SHP77 treated with DMSO at 0.1 percent for 48 hours (cell line): Measurements from ENCODE around the gene ACE.
A peak's percentile ranks its signal among the peaks of the same experiment; 100 is the strongest.

ENCODE experiments used
- DNase-seq: peaks from one replicate; lab custom pipeline; 2025; lab: John Stamatoyannopoulos, UW

ACE gene

GRCh38 chr17:63474586-63475460, 2.0 kb upstream of the ACE start:
- no peak for DNase-seq

DNA sequence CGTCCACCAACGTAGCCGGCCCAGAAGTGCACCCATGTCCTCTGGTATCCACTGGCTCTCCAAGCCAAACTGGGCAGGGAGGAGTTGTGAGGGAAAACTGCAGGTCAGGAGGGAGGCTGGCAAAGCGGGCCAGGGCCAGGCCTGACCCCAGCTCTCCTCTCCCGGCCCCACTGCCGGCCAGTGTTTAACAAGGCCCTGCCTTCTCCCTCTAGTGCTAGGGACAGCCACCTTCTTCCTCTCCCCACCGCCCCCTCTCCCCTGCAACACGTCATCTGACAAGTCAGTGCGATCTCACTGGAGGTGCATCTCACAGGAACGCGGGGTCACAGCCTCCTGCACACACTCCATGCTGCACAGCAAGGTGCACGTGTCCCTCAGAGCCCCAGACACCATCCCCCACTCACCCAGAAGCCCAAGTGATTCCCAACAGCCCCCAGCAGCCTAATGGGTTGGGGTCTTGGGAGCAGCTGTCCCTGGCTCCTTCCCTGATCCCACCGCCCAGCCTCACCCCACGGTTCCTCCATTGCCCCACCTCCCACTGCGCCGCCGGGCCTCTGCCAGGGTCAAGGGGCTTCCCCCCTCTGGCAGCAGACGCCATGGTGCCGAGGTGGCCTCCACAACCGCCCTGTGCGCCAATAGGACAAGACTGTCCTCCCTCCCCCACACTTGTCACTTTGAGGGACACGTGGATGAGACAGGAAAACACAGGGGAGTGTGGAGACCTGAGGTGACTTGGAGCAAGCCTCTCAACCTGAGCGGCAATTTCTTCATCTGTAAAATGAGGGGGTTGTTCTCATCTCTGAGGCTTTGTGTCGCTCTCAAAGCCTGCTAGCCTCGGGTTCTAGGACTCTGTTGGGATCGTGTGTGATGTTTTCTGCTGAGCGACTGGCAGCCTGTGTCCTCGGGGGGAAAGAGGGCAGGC, 1.1 kb upstream of the ACE start:
- DNase-seq = no peak

GRCh38 chr17:63476459-63476853, 405 bp upstream of the ACE start:
- no peak for DNase-seq

GRCh38 chr17:63477480-63478440, 899 bp downstream of the ACE start:
- no peak for DNase-seq

GRCh38 chr17:63478814-63479494, 2.1 kb downstream of the ACE start:
- peak; percentile 58 for DNase-seq

DNA sequence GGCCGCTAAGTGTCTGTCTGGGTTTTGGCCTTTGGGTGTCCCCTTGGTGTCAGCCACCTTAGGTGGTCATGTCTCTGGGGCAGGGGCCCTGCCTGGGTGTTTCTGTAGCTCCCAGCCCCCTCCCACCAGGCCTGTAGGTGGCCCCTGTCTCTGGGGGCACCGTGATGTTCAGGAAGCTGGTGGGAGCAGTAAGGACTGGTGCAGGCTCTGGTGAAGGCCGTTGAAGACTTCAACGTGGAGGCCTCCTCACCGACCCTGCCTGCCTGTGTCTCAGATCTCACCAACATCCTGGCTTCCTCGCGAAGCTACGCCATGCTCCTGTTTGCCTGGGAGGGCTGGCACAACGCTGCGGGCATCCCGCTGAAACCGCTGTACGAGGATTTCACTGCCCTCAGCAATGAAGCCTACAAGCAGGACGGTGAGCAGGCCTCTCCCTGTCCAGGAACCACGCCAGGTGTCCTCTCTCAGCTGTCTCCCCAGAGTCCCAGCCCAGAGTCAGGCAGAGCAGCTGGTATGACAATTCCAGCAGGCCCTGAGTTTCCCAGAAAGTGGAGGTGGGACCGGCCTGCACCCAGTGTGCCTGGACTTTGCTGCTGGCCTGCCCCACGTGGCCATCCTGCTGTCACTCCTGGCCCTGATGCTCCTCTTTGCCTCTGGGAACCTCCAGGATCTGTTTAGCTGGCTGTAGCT, 2.8 kb downstream of the ACE start:
- DNase-seq = peak; percentile 8

GRCh38 chr17:63480192-63480784, 3.4 kb downstream of the ACE start:
- no peak for DNase-seq

DNA sequence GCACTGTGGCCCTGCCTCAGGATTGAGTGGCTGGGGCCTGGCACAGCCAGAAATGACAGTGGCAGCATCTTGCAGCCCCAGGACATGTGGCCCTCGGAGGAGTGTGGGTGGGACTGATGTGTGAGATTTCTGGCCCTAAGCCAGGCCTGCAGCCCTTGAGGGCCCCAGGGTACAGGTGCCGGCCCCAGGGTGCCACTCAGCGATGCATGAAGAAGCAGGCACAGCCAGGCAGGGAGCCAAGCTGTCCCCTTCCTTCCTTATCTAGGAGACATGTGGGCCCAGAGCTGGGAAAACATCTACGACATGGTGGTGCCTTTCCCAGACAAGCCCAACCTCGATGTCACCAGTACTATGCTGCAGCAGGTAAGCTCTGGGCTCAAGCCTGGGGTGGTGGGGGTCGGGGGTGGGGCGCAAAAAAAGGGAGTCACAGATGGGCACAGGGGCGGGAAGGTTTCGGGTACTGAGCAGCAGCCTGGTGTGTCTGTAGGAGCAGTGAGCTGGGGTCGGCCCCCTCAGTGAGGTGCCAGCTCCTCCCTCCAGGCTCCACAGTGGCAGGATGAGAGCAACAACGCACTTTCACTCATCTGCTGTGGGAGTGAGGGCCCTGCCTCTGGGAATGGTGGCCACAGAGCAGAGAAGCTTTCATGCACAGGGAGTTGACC, 4.1 kb downstream of the ACE start:
- DNase-seq = no peak

DNA sequence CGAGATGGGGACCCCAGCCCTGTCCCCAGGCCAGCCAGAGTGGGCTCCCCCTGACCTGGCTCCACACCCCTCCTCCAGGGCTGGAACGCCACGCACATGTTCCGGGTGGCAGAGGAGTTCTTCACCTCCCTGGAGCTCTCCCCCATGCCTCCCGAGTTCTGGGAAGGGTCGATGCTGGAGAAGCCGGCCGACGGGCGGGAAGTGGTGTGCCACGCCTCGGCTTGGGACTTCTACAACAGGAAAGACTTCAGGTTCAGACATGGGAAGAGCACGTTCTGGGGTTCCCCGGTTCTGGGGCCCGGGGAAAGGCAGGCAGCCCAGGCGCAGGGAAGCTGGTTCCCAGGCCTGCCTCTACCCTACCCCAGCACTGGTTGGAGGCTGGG, 4.6 kb downstream of the ACE start:
- no peak for DNase-seq

- no peak for DNase-seq
These were observed 5.6 kb downstream of the ACE start for GRCh38 chr17:63482509-63482908.

DNA sequence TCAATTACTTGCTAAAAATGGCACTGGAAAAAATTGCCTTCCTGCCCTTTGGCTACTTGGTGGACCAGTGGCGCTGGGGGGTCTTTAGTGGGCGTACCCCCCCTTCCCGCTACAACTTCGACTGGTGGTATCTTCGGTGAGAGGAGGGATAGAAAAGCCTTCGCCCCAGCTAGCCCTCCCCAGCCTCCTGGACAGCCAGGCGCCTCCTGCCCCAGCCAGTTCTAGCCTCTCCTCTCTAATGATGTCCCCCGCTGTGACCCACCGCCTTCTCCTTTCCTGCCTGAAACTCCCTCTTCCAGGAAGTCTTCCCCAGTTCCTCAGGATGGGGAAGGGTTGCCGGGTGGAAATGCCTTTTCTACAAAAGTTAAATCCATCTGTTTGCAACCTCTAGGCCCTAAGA, 6.2 kb downstream of the ACE start:
- no peak for DNase-seq

DNA sequence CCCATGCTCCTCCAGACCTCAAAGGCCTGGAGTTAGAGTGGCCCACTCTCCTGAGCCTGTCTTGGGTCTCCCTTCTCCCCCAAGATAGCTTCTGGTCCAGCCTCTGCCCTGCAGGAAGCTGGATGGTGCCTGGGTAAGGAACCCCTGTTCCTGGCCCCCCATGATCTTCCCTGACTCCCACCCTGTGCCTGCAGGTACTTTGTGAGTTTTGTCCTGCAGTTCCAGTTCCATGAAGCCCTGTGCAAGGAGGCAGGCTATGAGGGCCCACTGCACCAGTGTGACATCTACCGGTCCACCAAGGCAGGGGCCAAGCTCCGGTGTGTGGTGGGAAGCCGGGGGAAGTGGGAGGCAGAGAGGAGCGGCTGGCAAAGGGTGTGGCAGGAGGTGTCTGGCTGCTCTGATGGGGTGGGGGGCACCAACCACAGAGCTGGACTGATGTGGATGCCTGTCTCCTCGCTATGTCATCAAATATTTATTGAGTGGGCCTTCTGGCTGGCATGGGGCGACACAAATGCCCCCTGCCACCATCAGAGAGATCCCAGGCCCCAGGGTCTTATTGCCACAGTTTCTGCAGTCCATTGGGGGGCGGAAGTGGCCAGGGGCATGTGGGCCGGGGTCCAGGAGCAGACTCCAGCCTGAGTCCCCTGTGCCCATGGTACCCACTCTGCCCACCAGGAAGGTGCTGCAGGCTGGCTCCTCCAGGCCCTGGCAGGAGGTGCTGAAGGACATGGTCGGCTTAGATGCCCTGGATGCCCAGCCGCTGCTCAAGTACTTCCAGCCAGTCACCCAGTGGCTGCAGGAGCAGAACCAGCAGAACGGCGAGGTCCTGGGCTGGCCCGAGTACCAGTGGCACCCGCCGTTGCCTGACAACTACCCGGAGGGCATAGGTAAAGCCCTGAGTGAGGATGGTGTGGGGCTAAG, 7.1 kb downstream of the ACE start:
- DNase-seq = no peak

GRCh38 chr17:63486317-63487013, 9.6 kb downstream of the ACE start:
- no peak for DNase-seq

GRCh38 chr17:63487014-63487339, 10.1 kb downstream of the ACE start:
- no peak for DNase-seq

DNA sequence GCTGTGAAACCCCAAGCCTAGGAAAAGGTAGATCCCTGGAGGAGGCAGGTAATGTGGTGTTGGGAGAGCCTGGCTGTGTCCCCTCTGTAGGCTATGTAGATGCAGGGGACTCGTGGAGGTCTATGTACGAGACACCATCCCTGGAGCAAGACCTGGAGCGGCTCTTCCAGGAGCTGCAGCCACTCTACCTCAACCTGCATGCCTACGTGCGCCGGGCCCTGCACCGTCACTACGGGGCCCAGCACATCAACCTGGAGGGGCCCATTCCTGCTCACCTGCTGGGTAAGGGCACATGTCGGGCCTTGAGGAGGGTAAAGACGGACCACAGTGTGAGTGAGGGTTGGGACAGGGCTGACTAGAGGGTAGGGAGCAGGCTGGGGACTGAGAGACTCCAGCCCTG, 12.0 kb downstream of the ACE start:
- DNase-seq = no peak

DNA sequence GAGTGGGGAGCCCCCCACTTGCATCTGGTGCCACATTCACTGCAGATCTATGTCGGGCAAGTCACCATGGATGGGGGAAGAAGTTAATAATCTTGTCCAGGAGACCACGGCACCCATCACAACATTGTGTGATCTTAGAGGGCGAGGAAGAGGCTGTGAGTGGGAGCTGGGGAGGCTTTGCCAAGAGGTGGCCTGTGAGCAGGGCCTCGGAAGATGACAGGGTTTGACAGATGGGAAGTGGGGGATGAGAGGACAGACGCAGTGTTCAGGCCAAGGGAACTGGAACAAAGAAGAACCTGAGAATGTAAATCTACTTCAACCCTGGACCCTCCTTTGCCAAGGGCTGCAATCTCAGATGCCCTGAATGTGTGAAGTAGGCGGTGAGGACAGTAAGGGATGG, 12.4 kb downstream of the ACE start:
- no peak for DNase-seq

- no peak for DNase-seq
These were observed 13.5 kb downstream of the ACE start for GRCh38 chr17:63490329-63490728.

DNA sequence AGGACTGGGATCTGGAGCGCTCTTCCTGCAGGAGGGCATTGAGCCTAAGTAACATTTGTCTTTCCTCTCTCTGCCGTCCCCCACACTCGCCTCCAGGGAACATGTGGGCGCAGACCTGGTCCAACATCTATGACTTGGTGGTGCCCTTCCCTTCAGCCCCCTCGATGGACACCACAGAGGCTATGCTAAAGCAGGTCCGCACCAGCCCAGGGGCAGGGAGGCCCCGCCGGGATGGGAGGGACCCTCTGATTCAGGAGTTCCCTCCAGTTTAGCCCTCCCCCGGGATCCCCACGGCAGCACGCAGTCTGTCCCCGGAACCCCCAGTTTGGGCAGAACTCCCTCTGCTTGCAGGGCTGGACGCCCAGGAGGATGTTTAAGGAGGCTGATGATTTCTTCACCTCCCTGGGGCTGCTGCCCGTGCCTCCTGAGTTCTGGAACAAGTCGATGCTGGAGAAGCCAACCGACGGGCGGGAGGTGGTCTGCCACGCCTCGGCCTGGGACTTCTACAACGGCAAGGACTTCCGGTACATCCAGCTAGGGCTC, 14.1 kb downstream of the ACE start:
- DNase-seq = no peak
